Activated CD4-positive, alpha-beta T cell treated with anti-CD3 and anti-CD28 coated beads, Interleukin-2, amount 50 U/mL, for 1 hour (primary cell): ENCODE measurements around the gene CHCHD6.

Experiments used
- DNase-seq: peaks from one replicate; pipeline ENCODE4 v3.0.0-alpha.2; 2020

CHCHD6 gene

GRCh38 chr3:126926684-126927400, 222.8 kb downstream of the CHCHD6 start:
- no peak for DNase-seq

- DNase-seq = no peak
These were observed 223.3 kb downstream of the CHCHD6 start for GRCh38 chr3:126927401-126927750.

GRCh38 chr3:126927846-126928245, 223.8 kb downstream of the CHCHD6 start:
- DNase-seq = no peak

- DNase-seq = no peak
These were observed 225.0 kb downstream of the CHCHD6 start for GRCh38 chr3:126928921-126929474.

- no peak for DNase-seq
These were observed 227.0 kb downstream of the CHCHD6 start for GRCh38 chr3:126930936-126931600.

GRCh38 chr3:126931806-126932187, 227.8 kb downstream of the CHCHD6 start:
- no peak for DNase-seq

GRCh38 chr3:126932188-126932931, 228.3 kb downstream of the CHCHD6 start:
- no peak for DNase-seq

- no peak for DNase-seq
These were observed 230.0 kb downstream of the CHCHD6 start for GRCh38 chr3:126934031-126934531.

GRCh38 chr3:126934991-126935390, 231.0 kb downstream of the CHCHD6 start:
- no peak for DNase-seq

- no peak for DNase-seq
These were observed 231.9 kb downstream of the CHCHD6 start for GRCh38 chr3:126935756-126936509.

GRCh38 chr3:126936853-126937425, 232.9 kb downstream of the CHCHD6 start:
- DNase-seq = no peak

- no peak for DNase-seq
These were observed 233.5 kb downstream of the CHCHD6 start for GRCh38 chr3:126937533-126937932.

GRCh38 chr3:126937973-126938372, 233.9 kb downstream of the CHCHD6 start:
- no peak for DNase-seq

GRCh38 chr3:126938520-126939337, 234.7 kb downstream of the CHCHD6 start:
- DNase-seq = no peak

GRCh38 chr3:126939338-126939718, 235.3 kb downstream of the CHCHD6 start:
- DNase-seq = no peak

- DNase-seq = no peak
These were observed 235.7 kb downstream of the CHCHD6 start for GRCh38 chr3:126939733-126940132.

GRCh38 chr3:126941721-126942270, 237.8 kb downstream of the CHCHD6 start:
- no peak for DNase-seq

- DNase-seq = no peak
These were observed 240.3 kb downstream of the CHCHD6 start for GRCh38 chr3:126944089-126944965.

GRCh38 chr3:126945171-126945721, 241.2 kb downstream of the CHCHD6 start:
- no peak for DNase-seq

GRCh38 chr3:126945891-126946290, 241.9 kb downstream of the CHCHD6 start:
- DNase-seq = no peak
